Stomach (tissue), 4 donors: ENCODE data around the gene WNK2.

Source experiments
- EP300 ChIP-seq: sonication (generic); formaldehyde crosslinking; IDR thresholded peaks from one replicate; pipeline ENCODE4 v1.6.1; 2017; ENCODE audit warnings: antibody characterized with exemption
- POLR2A ChIP-seq, 4 donors: fragments of 450-650 bp; IDR thresholded peaks; one replicate each; pipeline ENCODE4 v1.6.1; 2016; ENCODE audit warnings: antibody characterized with exemption in 4 of 4, control low read depth in 2 of 4, mild to moderate bottlenecking in 1 of 4, moderate library complexity in 1 of 4
- POLR2AphosphoS5 ChIP-seq, 3 donors: sonication (generic); formaldehyde crosslinking; IDR thresholded peaks; one replicate each; pipeline ENCODE4 v1.6.1; 2016; ENCODE audit warnings: antibody characterized with exemption in 3 of 3
- TF ChIP-seq, protein P1 (sequence below), 7 experiments: fragments of 450-650 bp in 4 of 7; fragments of 200-600 bp in 3 of 7; sonication (generic) in 3 of 7; IDR thresholded peaks; one replicate each; pipeline ENCODE4 v1.5.1; 2016 to 2019; ENCODE audit warnings: antibody characterized with exemption in 7 of 7, control low read depth in 2 of 7, mild to moderate bottlenecking in 1 of 7

- TF ChIP-seq, protein P1, sequence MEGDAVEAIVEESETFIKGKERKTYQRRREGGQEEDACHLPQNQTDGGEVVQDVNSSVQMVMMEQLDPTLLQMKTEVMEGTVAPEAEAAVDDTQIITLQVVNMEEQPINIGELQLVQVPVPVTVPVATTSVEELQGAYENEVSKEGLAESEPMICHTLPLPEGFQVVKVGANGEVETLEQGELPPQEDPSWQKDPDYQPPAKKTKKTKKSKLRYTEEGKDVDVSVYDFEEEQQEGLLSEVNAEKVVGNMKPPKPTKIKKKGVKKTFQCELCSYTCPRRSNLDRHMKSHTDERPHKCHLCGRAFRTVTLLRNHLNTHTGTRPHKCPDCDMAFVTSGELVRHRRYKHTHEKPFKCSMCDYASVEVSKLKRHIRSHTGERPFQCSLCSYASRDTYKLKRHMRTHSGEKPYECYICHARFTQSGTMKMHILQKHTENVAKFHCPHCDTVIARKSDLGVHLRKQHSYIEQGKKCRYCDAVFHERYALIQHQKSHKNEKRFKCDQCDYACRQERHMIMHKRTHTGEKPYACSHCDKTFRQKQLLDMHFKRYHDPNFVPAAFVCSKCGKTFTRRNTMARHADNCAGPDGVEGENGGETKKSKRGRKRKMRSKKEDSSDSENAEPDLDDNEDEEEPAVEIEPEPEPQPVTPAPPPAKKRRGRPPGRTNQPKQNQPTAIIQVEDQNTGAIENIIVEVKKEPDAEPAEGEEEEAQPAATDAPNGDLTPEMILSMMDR (IDR thresholded peaks at IDR 0.05), result no peak
- no peak for TF ChIP-seq POLR2AphosphoS5 (IDR thresholded peaks at IDR 0.05)
- no peak for TF ChIP-seq POLR2A (IDR thresholded peaks at IDR 0.05)
- no peak for TF ChIP-seq EP300
These were observed 136.1 kb downstream of the WNK2 start for GRCh38 chr9:93319992-93320500.
